Skeletal muscle cell (primary cell): Measurements from ENCODE around the gene VPS72.
"Not testable (repeated sequence)": the region's sequence is repeated elsewhere in the genome, so short reads cannot be mapped to it uniquely, and the experiment has no call there.

Experiments used
- DNase-seq: peaks from one replicate; pipeline ENCODE4 v3.0.0-alpha.2; 2010; ENCODE audit warnings: low read depth
- H3K4me3 ChIP-seq: 2 replicates; pipeline ENCODE4 v1.5.1; 2011; ENCODE audit warnings: low read depth, mild to moderate bottlenecking, control low read depth, low read length, moderate library complexity

The VPS72 gene, protein sequence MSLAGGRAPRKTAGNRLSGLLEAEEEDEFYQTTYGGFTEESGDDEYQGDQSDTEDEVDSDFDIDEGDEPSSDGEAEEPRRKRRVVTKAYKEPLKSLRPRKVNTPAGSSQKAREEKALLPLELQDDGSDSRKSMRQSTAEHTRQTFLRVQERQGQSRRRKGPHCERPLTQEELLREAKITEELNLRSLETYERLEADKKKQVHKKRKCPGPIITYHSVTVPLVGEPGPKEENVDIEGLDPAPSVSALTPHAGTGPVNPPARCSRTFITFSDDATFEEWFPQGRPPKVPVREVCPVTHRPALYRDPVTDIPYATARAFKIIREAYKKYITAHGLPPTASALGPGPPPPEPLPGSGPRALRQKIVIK

DNA sequence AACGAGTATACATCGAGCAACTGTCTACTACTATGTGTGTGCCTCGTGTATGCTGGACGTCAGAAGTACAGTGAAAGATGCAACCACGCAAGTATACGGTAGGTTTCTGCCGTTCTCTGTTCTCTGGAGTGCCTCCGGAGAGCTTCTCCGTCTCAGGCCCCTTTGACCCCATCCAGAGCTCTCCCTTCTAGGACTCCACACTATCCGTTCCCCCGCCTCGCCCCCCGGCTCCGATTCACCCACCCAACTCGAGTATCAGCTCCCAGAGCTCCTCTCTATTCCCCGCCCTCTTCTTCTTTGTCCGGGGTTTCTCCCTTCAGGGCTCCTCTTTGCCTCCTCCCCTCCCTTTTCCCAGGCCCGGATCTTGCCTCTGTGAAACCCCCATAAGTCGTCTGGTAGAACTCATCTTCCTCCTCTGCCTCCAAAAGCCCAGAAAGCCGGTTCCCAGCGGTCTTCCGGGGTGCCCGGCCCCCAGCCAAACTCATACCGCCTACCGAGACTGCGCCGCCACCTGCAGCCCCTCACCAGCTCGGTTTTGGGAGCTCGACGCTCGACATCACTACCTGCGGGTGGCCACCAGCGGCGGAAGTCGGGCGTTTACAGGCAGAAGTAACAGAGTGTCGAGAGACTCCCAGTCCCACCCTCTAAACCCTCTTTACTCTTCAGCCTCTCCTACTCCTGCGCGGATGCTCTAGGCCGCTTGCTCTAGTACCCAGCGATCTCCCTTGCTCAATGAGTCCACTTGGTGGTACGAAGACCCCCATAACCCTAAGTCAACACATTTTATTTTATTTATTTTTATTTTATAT is at the start of gene VPS72:
TSS of gene VPS72 (minus strand) at position 561 of the 809 bp plus-strand sequence. CDS start at position 485, 76 bp downstream.
- DNase-seq, result peak; percentile 64
- H3K4me3 ChIP-seq, result peak within 1 kb of the TSS; percentile 86

DNA sequence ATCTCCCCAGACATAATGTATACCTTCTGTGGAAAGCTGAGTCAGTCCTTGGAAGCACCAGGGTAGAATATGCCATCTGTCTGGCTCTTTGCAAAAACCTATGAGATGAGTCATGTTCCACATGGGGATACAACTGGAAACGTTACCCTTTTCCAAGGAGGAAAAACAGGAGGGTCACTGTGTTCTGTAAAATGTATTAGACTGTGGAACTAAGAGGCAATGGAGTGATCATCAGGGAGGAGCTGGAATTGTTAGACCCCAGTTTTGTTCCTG is 48.4 kb upstream of the VPS72 start:
- peak; percentile 74 for DNase-seq
- no peak overlapping the region for H3K4me3 ChIP-seq

DNA sequence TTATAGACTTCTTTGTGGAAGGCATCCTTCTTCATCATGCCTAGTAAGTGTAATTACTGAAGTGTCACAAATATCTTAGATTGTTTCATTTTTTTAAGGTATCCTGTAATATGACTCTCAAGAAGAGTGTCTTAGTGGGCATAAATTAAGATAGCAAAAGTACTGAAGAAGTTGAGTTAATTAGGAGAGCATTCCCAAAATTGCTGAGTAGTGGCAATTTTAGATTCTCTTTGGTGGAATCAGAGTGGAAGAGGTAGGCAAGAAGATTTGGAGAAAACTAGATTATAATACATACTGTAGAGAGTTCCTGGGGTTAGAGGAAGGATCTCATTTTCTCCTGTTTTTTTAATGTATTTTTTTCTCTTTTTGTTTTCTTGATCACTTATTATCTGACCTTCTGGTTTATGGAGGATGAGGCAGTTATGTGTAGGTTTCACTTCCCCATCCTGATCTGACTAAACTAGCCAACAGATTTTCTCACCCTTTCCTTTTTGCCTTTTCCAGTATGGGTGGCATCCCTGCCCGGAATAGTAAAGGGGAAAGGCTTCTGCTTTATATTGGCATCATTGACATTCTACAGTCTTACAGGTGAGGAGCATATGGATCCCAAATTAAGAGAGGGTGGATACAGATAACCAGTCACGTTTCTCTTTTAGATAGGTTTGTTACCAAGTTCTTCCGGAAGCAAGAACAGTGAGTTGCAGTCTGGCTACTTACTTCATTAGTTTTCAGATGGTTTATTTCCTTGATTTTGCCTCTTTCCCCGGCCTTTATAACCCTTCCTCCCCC is 47.9 kb upstream of the VPS72 start:
- H3K4me3 ChIP-seq, result no peak overlapping the region
- DNase-seq, result no peak

DNA sequence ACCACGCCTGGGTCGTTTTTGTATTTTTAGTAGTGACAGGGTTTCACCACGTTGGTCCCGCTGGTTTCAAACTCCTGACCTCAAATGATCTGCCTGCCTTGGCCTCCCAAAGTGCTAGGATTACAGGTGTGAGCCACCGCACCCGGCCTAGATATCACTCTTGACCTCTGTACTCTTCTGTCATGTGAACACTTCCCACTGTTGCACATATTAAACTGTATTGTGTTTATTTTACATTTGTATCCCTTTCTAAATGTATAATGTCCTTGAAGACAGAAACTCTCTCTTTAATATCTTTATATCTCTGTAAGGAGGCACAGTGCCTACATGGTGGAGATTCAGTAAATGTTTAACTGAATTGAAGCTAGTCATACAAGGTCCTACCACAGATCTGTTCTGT is 45.2 kb upstream of the VPS72 start:
- H3K4me3 ChIP-seq, result no peak overlapping the region
- DNase-seq, result no peak

DNA sequence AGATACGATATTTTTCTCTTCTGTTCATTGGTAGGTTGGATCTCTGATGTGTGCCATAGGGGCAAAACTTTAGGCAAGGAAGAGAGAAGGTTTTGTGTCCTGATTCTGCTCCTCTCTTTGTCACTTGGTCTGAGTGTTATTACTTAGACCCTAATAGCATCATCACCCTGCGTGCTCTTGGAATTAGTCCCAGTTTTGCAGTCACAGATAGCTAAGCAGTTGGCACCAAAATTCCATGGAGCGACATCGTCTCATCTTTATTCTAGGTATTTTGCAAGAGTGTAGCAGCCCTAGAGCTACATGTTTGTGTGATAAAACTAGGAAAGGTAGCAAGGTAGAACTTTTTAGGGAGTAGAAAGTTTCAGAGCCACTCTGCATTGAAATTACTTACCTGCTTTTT is 32.1 kb upstream of the VPS72 start:
- H3K4me3 ChIP-seq, result no peak overlapping the region
- no peak for DNase-seq

DNA sequence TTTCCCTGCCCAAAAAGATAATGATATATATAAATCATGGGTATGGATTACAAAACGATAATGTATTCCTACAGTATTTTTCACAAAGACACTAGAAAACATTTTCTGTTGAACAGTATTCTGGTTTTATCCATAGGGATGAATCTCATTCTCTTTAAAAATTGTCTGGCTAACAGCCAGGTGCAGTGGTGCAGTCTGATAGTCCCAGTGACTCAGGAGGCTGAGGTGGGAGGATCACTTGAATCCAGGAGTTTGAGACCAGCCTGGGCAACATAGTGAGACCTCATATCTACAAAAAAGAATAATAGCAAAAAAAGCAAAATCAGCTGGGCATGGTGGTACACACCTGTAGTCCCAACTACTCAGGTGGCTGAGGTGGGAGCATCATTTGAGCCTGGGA is 31.6 kb upstream of the VPS72 start:
- DNase-seq, result no peak
- H3K4me3 ChIP-seq, result no peak overlapping the region

DNA sequence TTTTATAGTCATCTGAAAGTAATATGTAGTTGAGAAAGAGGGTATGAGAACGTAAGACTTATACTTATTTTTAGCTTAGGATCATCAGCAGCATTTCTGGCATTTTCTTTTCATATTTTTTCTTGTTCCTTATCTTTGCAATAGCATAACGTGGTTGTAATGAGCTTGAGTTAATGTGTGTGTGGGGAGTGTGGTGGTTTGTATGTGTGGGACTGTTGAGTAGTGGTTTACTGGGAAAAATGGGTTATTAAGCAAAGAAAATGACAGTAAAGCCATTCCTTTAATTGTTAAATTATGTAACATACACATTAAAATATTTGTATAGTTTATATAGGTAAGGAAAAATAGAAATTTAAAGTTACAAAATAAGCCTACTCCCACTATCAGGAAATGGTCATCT is 23.6 kb upstream of the VPS72 start:
- H3K4me3 ChIP-seq, result no peak overlapping the region
- DNase-seq, result no peak

DNA sequence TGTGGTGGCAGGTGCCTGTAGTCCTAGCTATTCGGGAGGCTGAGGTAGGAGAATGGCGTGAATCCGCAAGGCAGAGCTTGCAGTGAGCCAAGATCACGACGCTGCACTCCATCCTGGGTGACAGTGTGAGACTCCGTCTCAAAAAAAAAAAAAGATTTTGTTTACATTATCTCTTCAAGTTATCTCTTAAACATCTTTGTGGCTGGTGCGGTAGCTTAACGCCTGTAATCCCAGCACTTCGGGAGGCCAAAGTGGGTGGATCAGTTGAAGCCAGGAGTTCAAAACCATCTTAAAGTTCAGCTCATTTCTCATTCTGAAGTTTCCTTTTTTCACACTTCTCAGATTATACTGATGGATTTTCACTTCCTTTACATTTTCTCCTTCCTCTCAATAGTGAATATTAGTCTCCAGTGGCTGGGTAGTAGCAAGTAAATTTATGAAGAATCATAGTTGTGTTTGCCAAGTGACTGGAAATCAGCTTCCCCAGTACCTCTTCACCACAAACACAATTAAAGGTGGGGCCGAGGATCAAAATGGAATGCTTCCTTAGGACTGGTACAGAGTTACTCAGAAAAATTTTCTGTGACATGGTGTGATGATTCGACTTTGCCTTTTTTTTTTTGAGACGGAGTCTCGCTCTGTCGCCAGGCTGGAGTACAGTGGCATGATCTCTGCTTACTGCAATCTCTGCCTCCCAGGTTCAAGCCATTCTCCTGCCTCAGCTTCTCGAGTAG is 22.1 kb upstream of the VPS72 start:
- no peak for DNase-seq
- H3K4me3 ChIP-seq, result no peak overlapping the region

DNA sequence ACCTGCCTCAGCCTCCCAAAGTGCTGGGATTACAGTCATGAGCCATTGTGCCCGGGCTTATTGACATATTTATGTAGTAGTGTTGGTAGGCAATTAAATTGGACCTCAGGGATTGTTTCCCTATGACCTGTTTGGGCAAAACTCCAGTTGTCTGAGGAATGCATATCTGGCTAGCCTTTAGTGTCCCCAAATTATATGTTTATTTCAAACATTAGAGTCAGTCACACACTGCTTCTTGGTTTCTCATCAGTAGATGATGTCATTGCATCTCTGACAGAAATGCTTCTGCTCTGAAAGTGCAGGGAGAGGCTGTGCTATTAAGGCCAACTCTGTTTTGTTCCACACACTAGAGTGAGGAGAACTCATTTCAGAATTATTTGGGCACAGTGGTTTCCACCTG is 20.8 kb upstream of the VPS72 start:
- no peak overlapping the region for H3K4me3 ChIP-seq
- no peak for DNase-seq

DNA sequence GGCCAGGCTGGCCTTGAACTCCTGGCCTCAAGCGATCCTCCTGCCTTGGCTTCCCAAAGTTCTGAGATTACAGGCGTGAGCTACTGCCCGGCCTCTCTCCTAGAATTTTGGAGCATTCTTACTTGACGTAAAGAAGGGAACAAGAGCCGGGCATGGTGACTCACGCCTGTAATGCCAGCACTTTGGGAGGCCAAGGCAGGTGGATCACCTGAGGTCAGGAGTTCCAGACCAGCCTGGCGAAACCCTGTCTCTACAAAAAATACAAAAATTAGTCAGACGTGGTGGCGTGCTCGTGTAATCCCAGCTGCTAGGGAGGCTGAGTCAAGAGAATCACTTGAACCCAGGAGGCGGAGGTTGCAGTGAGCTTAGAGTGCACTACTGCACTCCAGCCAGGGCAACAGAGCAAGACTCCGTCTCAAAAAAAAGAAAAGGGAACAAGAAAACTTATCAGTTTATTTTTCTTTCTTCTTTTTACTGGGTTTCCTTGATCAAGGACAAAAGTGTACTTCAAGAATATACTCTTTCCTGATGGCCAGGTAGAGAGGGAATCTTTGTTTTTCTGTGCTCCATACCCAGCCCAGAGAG is 15.5 kb upstream of the VPS72 start:
- H3K4me3 ChIP-seq, DNase-seq: not testable (repeated sequence)

DNA sequence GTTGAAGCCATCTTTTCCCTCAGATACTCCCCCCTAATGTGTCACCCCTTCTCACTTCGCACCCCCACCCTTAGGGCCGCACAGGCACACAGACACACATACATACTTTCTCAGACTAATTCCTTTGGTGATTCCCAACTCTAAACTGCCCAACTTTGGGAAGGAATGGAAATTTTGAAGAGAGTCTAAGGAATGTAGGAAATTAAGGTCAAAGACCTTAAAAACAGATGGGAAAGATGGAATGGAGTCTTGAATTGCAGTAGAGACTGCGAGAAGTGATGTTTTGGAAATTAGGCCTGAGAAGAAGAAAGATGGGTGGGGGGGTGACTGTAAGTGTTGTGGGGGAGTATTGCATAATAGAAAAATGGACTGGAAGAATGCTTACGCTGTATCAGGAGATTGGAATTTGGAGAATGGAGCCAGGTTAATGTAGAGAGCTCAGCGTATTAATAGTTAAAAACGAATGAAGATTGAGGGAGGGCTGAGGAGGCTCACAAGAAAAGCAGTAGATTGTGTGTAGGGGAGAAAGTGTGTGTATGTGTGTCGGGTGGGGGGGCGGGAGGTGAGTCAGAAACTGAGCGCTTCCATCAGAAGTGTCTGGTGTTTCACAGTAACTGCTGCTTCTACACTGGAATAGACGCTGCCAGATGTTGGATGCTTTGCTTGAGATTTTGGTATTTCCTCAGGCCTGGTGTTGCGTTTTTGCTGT is 10.0 kb upstream of the VPS72 start:
- peak overlapping the region; percentile 99 for H3K4me3 ChIP-seq
- DNase-seq, result peak; percentile 66

DNA sequence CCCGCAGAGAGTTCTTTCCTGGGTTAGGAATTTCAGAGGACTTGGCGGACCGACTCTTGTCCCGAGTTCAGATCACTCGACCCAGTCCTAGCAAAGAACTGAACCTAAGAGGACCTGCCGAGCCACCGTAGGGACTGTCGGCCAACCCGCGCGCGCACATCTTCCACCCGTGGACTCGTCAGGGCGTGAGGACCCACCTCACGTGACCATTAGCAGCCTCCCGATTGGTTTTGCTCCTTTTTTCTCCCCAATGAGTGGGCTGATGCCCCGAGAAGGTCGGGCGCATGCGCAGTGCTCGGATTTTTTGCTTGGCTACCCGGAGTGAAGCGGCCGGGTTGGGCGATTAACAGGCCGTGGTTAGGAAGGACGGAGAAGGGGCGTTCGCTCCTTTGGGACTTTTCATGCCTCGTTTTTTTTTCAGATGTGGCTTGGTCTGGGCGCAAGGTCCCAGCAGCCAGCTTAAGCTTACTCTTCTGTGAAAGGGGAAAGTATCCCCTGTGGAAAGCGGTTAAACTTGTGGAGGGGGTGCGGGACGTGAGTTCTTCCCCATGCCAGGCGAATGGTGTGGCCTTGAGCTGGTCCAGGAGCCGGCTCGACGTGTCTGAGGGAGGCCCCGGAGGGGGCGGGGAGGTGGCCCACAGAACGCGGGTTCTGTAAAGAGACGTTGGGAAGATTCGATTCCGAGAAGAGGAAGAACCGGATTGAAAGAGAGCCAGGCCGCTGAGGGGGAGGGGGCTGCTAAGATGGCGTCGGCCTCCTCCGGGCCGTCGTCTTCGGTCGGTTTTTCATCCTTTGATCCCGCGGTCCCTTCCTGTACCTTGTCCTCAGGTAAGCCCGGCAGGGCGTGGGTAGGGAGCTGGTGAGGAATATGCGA is 8.5 kb upstream of the VPS72 start, which contains the start of gene PIP5K1A:
TSS of gene PIP5K1A (plus strand) at position 299 of the 874 bp plus-strand sequence. CDS start at position 744, 445 bp downstream.
- DNase-seq, result peak; percentile 92

DNA sequence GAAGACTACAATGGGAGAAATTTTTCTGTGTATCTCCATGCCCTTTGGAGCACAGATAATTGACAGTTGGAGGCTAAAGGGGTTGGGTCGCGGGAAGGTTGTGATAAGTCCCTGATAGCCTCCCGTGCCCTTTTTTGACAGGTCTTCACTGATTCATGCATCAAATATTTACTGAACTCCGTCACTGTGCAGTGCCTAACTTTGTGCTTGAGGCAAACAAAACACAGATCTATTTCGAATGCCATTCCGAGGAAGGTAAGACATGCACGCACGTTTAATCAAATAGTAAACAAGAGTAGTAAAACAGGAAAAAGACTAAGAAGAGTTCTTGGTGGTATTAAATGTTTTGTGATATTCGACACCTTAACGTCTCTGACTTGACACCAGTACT is 7.9 kb upstream of the VPS72 start:
- H3K4me3 ChIP-seq, result peak overlapping the region; percentile 99
- no peak for DNase-seq

More for the DNA sequence above, 8.5 kb upstream of the VPS72 start, which contains the start of gene PIP5K1A:
- H3K4me3 ChIP-seq, result peak within 1 kb of the TSS; percentile 99

DNA sequence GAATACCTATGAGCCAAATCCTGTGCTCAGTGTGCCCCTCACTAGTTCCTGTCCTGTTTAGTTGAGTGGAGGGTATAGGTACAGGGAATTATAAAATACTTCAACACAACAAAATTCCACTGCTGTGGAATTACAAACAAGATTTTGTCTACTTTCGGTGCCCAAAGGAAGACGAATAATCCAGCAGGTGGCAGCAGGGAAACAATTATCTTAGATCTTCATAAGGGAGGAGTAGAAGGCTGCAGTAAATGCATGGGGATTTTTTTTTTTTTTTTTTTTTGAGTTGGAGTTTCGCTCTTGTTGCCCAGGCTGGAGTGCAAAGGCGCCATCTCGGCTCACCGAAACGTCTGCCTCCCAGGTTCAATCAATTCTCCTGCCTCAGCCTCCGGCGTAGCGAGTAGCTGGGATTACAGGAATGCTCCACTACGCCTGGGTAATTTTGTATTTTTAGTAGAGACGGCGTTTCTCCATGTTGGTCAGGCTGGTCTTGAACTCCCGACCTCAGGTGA is 6.3 kb upstream of the VPS72 start:
- H3K4me3 ChIP-seq, result no peak overlapping the region

DNA sequence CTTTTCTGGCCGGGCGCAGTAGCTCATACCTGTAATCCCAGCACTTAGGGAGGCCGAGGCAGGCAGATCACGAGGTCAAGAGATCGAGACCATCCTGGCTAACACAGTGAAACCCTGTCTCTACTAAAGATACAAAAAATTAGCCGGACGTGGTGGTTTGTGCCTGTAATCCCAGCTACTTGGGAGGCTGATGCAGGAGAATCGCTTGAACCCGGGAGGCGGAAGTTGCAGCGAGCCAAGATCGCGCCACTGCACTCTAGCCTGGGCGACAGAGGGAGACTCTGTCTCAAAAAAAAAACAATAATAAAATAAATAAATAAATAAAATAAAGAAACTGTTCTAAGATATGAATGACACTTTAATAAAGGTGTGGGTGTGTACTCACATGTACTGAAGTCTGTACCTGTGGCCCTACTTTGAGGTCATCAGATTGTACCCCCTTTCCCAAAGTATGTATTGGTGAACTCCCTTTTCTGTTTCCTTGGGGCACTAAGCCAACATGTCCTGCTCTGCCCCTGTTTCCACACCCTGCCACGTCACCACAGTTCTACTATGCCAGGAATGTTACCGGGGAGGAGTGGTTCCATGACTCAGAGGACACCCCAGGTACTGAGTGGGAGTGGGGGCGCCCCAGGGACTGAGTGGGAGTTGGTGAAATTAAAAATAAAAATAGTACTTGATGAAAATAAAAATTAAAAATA is 5.0 kb upstream of the VPS72 start:
- not testable (repeated sequence) for H3K4me3 ChIP-seq

More for the DNA sequence above, 6.3 kb upstream of the VPS72 start:
- DNase-seq, result peak; percentile 47

DNA sequence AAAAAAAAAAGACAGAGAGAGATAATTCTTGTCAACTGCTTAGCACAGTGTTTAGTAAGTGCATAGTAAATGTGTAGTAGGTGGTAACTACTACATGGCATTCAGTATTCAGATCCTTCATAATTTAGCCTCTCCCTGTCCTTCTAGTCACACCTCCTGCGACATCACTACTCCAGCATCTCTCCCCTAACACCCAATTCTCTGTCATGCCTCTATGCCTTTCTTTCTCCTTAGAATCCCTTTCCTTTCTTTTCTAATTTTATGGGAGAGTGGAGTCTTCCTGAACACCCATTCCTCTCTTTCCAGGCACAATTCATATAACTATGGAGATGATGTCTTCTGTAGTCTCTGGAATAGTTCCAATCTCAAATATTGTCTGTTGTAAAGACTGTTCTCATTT is 3.9 kb upstream of the VPS72 start:
- no peak for DNase-seq

More for the DNA sequence above, 5.0 kb upstream of the VPS72 start:
- peak; percentile 48 for DNase-seq

DNA sequence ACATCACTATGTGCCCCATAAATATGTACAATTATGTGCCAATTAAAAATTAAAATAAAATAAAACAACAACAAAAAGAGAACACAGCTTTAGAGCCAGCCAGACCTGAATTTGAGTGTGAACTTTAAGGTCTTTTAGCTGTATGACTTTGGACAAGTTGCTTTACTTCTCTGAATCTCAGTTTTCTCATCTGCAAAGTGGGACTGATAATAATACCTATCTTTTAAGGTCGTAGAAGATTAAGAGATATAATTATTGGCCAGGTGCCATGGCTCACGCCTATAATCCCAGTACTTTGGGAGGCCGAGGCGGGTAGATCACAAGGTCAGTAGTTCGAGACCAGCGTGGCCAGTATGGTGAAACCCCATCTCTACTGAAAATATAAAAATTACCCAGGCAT is 3.3 kb upstream of the VPS72 start:
- no peak overlapping the region for H3K4me3 ChIP-seq
- DNase-seq, result no peak

More for the DNA sequence above, 3.9 kb upstream of the VPS72 start:
- H3K4me3 ChIP-seq, result no peak overlapping the region
